ENCODE measurements around the gene INPP5F. TPM values are rescaled to one million over a fixed set of nuclear protein-coding genes. Genes with fewer than 3 reads are reported as not detected.
A peak's percentile ranks its signal among the peaks of the same experiment; 100 is the strongest.
"Not testable (repeated sequence)": the region's sequence is repeated elsewhere in the genome, so short reads cannot be mapped to it uniquely, and the experiment has no call there.

Gene INPP5F
- total RNA-seq, 2 donors from 2014 or later: 6.7 to 15.4 TPM

DNA sequence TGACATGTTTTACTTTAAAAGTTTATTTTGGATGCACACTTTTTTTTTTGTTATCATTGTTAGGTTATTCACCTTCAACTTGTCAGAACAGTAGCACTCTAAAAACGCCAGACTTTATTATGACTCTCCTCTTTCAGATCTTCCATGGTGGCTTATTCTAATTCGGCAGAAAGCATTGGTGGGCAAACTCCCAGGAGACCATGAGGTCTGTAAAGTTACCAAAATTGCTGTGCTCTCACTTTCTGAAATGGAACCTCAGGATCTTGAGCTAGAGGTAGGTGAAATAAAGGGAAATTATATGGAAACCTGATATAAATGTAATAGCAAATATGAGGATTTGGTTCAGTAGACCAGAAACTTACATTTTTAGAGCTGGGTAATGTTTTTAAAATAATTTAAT, 55.6 kb downstream of the INPP5F start:
- no peaks in the 10 kb centered on the region for H3K27me3 Mint-ChIP-seq
- no peaks in the 10 kb centered on the region for H3K9me3 Mint-ChIP-seq
- H3K27ac Mint-ChIP-seq: no peak overlapping the region
- no peak for DNase-seq (ENCODE audit: low spot score)
- no peak for ATAC-seq
- H3K36me3 Mint-ChIP-seq: no peaks in the 10 kb centered on the region
- peaks cover 29 to 31% of the 10 kb centered on the region in 2 donors for H3K4me1 Mint-ChIP-seq (ENCODE audit: low read depth in 2 of 2)
- no peak overlapping the region for H3K4me3 Mint-ChIP-seq

DNA sequence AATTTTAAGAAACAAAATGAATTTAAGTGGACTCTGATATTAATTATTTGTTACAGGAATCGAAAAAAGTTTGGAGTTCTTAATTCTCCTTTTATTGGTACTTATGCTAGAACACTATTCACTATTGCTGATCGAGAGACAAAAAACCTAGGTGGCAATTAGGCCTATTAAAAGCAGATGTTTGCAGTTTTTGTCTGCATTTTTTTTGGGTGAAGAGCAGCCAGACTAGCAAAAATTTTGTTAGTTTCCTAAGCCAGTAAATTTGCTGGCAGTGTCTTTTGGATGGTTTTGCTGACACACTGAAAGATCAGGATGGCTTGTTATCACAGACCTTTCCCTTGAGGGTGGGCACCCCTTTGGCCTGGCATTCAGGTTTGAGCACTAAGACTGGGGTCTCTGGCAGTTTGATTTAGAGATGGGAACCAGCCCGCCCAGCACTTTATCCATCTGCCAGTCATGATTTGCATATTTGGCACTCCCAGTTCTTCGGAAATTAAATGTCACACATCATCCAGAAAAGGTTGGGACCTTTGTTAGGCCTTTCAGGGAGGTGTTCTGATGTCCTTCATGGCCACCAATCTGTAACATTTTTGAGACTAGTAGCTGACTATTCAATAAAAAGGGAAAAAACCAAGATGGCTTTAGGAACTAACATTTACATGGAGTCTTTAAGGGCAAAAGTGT, 57.3 kb downstream of the INPP5F start:
- Mint-ChIP-seq H3K4me3 (no peak overlapping the region), H3K27ac (peak overlapping the region in 1 of 2 donors; percentile 69), H3K9me3 (no peaks in the 10 kb centered on the region), H3K4me1 (ENCODE audit: low read depth in 2 of 2) (peaks cover 34 to 35% of the 10 kb centered on the region in 2 donors), H3K36me3 (no peaks in the 10 kb centered on the region), H3K27me3 (no peaks in the 10 kb centered on the region)
- ATAC-seq (no peak), DNase-seq (ENCODE audit: low spot score) (no peak)

DNA sequence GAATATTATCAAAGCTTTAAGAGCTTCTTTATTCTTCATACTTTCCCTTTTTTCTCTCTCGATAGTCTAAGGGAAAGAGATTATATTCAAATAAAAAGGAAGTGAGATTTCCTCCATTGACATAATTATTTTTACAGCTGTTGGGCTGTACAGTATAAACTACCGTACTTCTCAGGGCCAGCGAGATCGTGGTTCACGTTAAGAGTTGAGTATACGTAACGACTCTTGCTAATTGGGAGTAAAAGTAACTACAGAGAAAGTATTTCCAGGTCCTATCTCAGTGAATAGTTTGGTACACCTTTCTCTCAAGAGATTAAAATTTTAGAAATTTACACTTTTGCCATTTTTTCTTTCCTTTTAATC, 57.8 kb downstream of the INPP5F start:
- Mint-ChIP-seq H3K27me3 (no peaks in the 10 kb centered on the region), H3K27ac (peak overlapping the region in 1 of 2 donors; percentile 69), H3K9me3 (no peaks in the 10 kb centered on the region), H3K4me3 (peak overlapping the region; percentile 31), H3K36me3 (no peaks in the 10 kb centered on the region), H3K4me1 (ENCODE audit: low read depth in 2 of 2) (peaks cover 35 to 36% of the 10 kb centered on the region in 2 donors)
- no peak for DNase-seq (ENCODE audit: low spot score)
- ATAC-seq: no peak

DNA sequence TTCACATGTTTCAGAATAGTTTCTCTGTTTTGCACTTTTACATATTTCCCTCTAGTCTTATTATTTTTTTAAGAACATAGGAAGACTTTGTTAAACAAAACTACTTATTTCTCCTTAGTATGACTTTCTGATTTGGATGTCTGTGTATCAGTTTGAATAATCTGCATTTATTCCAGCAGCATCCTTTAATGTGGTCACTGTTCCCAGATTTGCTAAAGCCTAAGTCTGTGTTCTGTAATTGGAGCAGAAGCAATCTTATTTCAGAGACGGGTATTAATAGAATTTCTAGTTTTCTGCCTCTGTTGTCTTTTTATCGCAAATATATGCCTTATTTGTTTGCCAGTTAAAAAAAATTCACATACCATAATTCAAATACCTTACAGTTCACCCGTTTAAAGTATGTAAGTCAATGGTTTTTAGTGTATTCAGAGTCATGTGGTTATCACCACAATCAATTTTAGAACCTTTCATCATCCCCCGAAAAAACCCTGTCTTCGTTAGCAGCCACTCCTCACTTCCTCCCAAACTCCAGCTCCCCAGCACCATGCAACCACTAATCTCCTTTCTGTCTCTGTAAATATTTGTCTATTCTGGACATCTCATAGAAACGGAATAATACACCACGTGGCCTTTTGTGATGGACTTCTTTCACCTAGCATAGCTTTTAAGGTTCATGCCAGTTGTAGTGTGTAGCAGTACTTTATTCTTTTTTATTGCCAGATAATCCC, 58.7 kb downstream of the INPP5F start:
- Mint-ChIP-seq H3K4me3 (peak overlapping the region; percentile 83), H3K36me3 (no peaks in the 10 kb centered on the region), H3K27ac (peak overlapping the region; percentile 69 to 71), H3K9me3 (no peaks in the 10 kb centered on the region), H3K4me1 (ENCODE audit: low read depth in 2 of 2) (peaks cover 35 to 36% of the 10 kb centered on the region in 2 donors), H3K27me3 (no peaks in the 10 kb centered on the region)
- no peak for DNase-seq (ENCODE audit: low spot score)
- peak; percentile 85 to 90 for ATAC-seq

DNA sequence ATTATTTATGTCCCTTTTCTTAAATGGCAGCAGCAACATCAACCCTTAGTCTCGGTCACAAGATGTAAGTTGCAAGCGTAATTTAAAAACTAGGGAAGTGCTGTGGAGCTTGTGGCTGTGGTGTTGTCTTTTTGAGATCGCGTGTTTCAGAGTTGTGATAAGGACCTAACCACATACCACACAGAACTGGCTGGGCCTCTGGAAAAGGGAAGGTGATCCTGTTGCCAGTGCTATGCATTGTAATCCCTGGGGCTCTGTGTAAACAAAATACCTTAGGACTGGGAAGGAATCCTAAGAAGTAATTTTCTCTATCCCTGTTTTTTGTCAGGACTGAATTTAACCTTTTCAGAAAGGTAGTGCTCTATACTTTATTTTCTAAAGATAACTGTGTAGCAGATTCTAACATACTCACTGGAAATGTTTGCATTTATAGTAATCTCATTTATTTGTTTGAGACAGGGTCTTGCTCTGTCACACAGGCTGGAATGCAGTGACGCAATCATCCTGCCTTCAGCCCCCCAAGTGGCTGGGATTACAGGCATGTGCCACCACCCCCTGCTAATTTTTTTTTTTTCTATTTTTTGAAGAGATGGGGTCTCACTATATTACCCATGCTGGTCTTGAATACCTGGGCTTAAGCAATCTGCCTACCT, 60.4 kb downstream of the INPP5F start:
- Mint-ChIP-seq H3K9me3 (no peaks in the 10 kb centered on the region), H3K27ac (peak overlapping the region in 1 of 2 donors; percentile 44), H3K4me3 (peak overlapping the region; percentile 83), H3K36me3 (no peaks in the 10 kb centered on the region), H3K27me3 (no peaks in the 10 kb centered on the region), H3K4me1 (ENCODE audit: low read depth in 2 of 2) (peaks cover 35 to 36% of the 10 kb centered on the region in 2 donors)
- ATAC-seq (peak; percentile 52 to 56), DNase-seq (ENCODE audit: low spot score) (no peak)

DNA sequence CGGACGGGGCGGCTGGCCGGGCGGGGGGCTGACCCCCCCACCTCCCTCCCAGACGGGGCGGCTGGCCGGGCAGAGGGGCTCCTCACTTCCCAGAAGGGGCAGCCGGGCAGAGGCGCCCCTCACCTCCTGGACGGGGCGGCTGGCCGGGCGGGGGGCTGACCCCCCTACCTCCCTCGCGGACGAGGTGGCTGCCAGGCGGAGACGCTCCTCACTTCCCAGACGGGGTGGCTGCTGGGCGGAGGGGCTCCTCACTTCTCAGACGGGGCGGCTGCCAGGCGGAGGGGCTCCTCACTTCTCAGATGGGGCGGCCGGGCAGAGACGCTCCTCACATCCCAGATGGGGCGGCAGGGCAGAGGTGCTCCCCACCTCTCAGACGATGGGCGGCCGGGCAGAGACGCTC, 69.3 kb downstream of the INPP5F start:
- not testable (repeated sequence) for ATAC-seq; H3K36me3 Mint-ChIP-seq; H3K4me3 Mint-ChIP-seq; H3K9me3 Mint-ChIP-seq; H3K27me3 Mint-ChIP-seq; H3K4me1 Mint-ChIP-seq (ENCODE audit: low read depth in 2 of 2); DNase-seq (ENCODE audit: low spot score); H3K27ac Mint-ChIP-seq

DNA sequence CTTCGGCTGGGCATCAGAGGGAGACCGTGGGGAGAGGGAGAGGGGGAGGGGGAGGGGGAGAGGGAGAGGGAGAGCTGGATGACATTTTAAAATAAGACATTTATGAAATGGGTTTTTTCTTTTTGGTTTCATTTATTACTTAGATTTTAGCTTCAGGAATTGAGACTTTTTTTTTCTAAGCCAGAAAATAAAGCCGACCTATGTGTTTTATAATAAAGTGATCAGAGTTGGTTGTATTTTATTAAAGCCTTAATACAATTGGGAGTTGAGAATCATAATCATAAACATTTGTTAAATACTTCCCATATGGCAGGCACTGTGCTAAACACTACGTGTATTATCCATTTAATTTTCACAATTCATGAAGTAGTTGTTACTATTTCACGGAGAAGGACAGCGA, 70.2 kb downstream of the INPP5F start:
- Mint-ChIP-seq H3K27me3 (no peaks in the 10 kb centered on the region), H3K27ac (no peak overlapping the region), H3K4me1 (ENCODE audit: low read depth in 2 of 2) (no peaks in the 10 kb centered on the region), H3K9me3 (no peaks in the 10 kb centered on the region), H3K36me3 (no peaks in the 10 kb centered on the region), H3K4me3 (no peak overlapping the region)
- DNase-seq (ENCODE audit: low spot score) (no peak), ATAC-seq (no peak)

DNA sequence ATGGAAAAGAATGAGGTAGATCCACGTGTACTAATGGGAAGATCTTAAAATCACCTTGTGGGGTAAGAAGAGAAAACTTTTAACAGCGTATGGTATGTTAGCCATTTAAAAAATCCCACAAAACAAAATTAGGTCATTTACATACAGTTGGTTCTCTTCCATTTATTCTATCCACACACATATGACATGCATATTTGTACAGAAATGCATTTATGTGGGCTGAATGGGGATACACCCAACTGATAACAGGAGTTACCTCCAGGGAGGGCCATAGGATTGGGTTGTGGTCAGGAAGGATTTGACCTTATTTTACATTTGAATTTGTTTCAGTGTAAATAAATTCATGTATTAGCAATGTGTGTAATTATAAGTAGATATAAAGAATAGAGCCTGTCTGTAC, 75.3 kb downstream of the INPP5F start:
- H3K27me3 Mint-ChIP-seq: no peaks in the 10 kb centered on the region
- H3K36me3 Mint-ChIP-seq: no peaks in the 10 kb centered on the region
- no peaks in the 10 kb centered on the region for H3K4me1 Mint-ChIP-seq (ENCODE audit: low read depth in 2 of 2)
- ATAC-seq: no peak
- H3K9me3 Mint-ChIP-seq: no peaks in the 10 kb centered on the region
- H3K27ac Mint-ChIP-seq: no peak overlapping the region
- no peak for DNase-seq (ENCODE audit: low spot score)
- no peak overlapping the region for H3K4me3 Mint-ChIP-seq

DNA sequence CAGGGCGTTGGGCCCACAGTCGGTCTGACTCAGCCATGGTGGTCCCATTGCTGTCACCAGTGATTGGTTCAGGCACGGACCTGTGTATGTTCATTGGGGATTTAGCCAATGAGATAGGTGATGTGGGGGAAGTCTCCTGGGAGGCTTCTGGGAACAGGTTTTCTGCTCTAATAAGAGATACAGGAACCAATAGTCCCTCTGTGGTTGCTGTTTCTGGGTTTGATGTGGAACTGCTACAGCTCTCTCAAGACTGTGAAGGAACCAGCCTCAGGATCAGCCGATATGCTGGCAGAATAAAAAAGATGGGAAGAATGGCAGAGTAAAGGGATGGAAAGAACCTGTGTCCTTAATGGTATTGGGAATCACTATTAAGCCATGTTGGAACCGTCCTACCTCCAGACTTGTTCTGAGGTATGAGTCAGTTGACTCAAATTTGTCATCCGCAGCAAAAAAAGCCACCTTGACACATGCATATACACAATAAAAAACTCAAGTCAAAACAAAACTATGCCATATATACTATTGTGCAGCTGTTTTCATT, 76.2 kb downstream of the INPP5F start:
- H3K4me3 Mint-ChIP-seq: no peak overlapping the region
- DNase-seq (ENCODE audit: low spot score) (no peak), ATAC-seq (peak in 1 of 2 donors; percentile 61)
- H3K4me1 Mint-ChIP-seq (ENCODE audit: low read depth in 2 of 2): no peaks in the 10 kb centered on the region
- no peaks in the 10 kb centered on the region for H3K9me3 Mint-ChIP-seq
- H3K27ac Mint-ChIP-seq: no peak overlapping the region
- H3K36me3 Mint-ChIP-seq: no peaks in the 10 kb centered on the region
- no peaks in the 10 kb centered on the region for H3K27me3 Mint-ChIP-seq

DNA sequence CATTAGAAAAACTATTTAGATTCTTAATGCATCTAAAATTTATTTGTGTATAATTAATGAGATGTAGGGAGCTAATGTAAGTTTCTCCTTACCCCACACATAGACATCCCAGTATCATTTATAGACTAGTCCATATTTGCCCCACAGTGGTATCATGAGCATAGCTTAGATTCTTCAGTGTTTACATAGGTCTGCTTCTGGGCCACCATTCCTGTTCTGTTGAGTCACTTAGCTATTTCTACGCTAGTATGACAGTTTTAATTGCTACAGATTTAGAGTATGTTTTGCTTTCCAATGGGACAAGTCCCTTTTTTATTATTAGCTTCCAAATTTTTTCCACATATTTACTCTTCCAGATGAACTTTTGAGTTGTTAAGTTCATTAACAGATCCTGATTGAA, 77.4 kb downstream of the INPP5F start:
- ATAC-seq (no peak), DNase-seq (ENCODE audit: low spot score) (no peak)
- no peaks in the 10 kb centered on the region for H3K9me3 Mint-ChIP-seq
- no peak overlapping the region for H3K4me3 Mint-ChIP-seq
- no peaks in the 10 kb centered on the region for H3K27me3 Mint-ChIP-seq
- peaks cover 5% of the 10 kb centered on the region in 2 donors for H3K4me1 Mint-ChIP-seq (ENCODE audit: low read depth in 2 of 2)
- H3K27ac Mint-ChIP-seq: no peak overlapping the region
- no peaks in the 10 kb centered on the region for H3K36me3 Mint-ChIP-seq

DNA sequence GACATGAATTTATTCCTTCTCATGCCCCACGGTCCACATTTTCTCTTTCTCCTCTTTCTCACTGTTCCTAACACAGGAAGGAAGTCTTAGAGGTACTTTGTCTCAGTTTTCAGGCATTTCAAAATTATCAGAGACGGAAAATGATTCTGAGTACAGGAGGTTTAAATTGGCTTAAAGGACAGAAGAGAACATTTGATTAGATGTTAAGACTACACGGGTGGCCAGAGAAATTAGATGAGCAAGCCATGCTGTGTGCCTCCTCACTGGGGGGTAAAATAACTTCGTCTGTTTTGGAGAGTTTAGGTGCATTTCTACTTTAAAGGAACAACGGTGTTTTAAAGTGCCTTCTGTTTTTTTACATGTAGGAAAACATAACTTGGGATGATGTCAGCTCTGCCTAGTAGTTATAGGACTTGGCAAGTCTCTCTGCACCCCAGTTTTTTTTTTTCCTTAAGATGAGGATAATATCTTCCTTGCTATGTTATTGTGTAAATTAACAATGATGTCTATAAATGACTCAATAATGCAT, 79.9 kb downstream of the INPP5F start:
- ATAC-seq (no peak), DNase-seq (ENCODE audit: low spot score) (no peak)
- Mint-ChIP-seq H3K27ac (no peak overlapping the region), H3K9me3 (no peaks in the 10 kb centered on the region), H3K4me1 (ENCODE audit: low read depth in 2 of 2) (peaks cover 6% of the 10 kb centered on the region in 2 donors), H3K27me3 (no peaks in the 10 kb centered on the region), H3K4me3 (no peak overlapping the region), H3K36me3 (no peaks in the 10 kb centered on the region)

DNA sequence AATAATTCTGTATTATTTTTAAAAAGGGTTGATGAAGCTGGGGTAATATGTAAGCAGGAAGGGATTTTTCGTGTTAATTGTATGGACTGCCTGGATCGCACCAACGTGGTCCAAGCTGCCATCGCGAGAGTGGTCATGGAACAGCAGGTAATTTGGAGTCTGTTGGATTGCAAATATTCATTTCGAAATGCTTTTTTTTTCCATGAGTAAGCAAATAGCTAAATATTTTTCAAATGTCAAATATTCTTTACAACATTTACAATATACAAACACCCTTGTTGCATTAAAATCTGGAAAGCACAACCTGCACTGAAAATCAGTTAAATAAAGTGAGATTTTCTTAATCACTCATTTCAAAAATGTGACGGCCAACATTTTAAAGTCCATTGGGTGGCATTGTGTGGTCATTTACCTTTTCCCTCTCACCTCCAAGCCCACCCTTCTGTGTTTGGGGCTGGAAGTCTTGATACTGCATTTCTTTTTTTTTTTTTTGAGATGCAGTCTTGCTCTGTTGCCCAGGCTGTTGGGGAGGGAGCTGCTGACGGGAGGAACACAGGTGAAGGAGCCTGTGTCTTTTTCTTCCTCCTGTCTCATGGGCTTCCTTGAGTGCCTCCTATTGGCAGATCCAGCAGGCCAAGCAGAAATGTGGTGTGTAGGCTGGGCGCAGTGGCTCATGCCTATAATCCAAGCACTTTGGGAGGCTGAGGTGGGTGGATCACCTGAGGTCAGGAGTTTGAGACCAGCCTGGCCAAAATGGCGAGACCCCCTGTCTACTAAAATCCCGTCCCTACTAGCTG, 80.7 kb downstream of the INPP5F start:
- no peaks in the 10 kb centered on the region for H3K36me3 Mint-ChIP-seq
- peaks cover 6% of the 10 kb centered on the region in 2 donors for H3K4me1 Mint-ChIP-seq (ENCODE audit: low read depth in 2 of 2)
- H3K27me3 Mint-ChIP-seq: no peaks in the 10 kb centered on the region
- DNase-seq (ENCODE audit: low spot score) (no peak), ATAC-seq (no peak)
- no peaks in the 10 kb centered on the region for H3K9me3 Mint-ChIP-seq
- no peak overlapping the region for H3K4me3 Mint-ChIP-seq
- no peak overlapping the region for H3K27ac Mint-ChIP-seq

DNA sequence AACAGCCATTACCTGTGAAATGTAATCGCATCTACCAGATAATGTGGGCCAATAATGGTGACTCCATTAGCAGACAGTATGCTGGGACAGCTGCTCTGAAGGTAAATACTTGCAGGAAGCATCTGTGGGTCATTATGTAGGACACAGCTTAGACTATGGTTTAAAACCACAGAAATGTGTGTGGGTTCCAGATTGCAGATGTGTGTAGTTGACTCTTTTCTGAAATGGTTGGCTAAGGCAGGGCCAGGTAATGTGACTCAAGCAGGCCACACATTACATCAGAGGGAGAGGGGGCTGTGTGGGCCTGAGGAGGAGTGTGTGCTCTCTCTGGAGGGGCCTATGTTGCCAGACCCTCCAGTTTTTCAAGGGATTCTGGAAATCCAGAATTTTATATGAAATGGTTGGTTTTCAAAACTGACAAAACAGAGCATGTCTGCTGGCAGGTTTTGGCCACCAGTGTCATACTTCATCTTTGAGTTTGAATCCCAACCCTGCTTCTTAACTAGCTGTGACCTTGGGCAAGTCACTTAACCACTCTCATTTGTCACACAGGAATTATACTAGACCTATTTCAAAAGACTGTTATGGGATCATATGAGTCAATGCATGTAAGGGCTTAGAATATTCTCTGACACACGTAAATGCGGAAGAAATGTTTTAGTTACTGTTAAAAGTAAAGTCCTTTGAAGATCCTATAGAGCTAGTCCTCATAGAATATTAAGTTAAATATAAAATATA, 82.3 kb downstream of the INPP5F start:
- no peaks in the 10 kb centered on the region for H3K36me3 Mint-ChIP-seq
- no peak for DNase-seq (ENCODE audit: low spot score)
- H3K27me3 Mint-ChIP-seq: no peaks in the 10 kb centered on the region
- peak; percentile 83 to 87 for ATAC-seq
- peak overlapping the region in 1 of 2 donors; percentile 33 for H3K27ac Mint-ChIP-seq
- H3K4me1 Mint-ChIP-seq (ENCODE audit: low read depth in 2 of 2): peaks cover 6% of the 10 kb centered on the region in 2 donors
- H3K4me3 Mint-ChIP-seq: no peak overlapping the region
- no peaks in the 10 kb centered on the region for H3K9me3 Mint-ChIP-seq

Measured in natural killer cell treated with Interleukin-12 subunit alpha and Interleukin-12 subunit beta and Interleukin-15 and Interleukin-18, amount 100 ng/mL, for 72 hours (primary cell).